ENCODE measurements around the gene GORASP1. TPM values are rescaled to one million over a fixed set of nuclear protein-coding genes. Genes with fewer than 3 reads are reported as not detected.

The GORASP1 gene
- total and polyA plus RNA-seq, 2 experiments from 2014 or later, result 10.3 to 38.3 TPM

- no peak overlapping the region for H3K27ac ChIP-seq (ENCODE audit: low read depth)
- H3K4me1 ChIP-seq (ENCODE audit: insufficient read depth), result no peaks in the 10 kb centered on the region
- no peak overlapping the region for H3K4me3 ChIP-seq
- no peaks in the 10 kb centered on the region for H3K27me3 ChIP-seq (ENCODE audit: insufficient read depth)
- H3K9me2 ChIP-seq (ENCODE audit: insufficient read depth), result no peaks in the 10 kb centered on the region
- peaks cover 32% of the 10 kb centered on the region for H3K36me3 Mint-ChIP-seq (ENCODE audit: low read depth)
- no peak overlapping the region for H2AFZ ChIP-seq
- H3F3A ChIP-seq (replicated peaks; ENCODE audit: low read depth), result no peaks in the 10 kb centered on the region
- H3K79me2 ChIP-seq (replicated peaks; ENCODE audit: insufficient read depth), result no peaks in the 10 kb centered on the region
- H3K9me3 Mint-ChIP-seq, result no peaks in the 10 kb centered on the region
- no peak for DNase-seq (ENCODE audit: low spot score)
- TF ChIP-seq NANOG (IDR thresholded peaks at IDR 0.05; ENCODE audit: borderline replicate concordance), result no peak
- TF ChIP-seq ZNF114 (CRISPR knock-in tag; IDR thresholded peaks at IDR 0.05), result no peak
- TF ChIP-seq CTCF (conservative IDR thresholded peaks at IDR 0.05; ENCODE audit: low read depth in 2 of 2), result no peak
- TF ChIP-seq STAT1 (IDR thresholded peaks at IDR 0.05; ENCODE audit: unreplicated experiment), result no peak
- TF ChIP-seq POLR2AphosphoS5 (IDR thresholded peaks at IDR 0.05; ENCODE audit: low read depth), result no peak
- TF ChIP-seq, protein P1, sequence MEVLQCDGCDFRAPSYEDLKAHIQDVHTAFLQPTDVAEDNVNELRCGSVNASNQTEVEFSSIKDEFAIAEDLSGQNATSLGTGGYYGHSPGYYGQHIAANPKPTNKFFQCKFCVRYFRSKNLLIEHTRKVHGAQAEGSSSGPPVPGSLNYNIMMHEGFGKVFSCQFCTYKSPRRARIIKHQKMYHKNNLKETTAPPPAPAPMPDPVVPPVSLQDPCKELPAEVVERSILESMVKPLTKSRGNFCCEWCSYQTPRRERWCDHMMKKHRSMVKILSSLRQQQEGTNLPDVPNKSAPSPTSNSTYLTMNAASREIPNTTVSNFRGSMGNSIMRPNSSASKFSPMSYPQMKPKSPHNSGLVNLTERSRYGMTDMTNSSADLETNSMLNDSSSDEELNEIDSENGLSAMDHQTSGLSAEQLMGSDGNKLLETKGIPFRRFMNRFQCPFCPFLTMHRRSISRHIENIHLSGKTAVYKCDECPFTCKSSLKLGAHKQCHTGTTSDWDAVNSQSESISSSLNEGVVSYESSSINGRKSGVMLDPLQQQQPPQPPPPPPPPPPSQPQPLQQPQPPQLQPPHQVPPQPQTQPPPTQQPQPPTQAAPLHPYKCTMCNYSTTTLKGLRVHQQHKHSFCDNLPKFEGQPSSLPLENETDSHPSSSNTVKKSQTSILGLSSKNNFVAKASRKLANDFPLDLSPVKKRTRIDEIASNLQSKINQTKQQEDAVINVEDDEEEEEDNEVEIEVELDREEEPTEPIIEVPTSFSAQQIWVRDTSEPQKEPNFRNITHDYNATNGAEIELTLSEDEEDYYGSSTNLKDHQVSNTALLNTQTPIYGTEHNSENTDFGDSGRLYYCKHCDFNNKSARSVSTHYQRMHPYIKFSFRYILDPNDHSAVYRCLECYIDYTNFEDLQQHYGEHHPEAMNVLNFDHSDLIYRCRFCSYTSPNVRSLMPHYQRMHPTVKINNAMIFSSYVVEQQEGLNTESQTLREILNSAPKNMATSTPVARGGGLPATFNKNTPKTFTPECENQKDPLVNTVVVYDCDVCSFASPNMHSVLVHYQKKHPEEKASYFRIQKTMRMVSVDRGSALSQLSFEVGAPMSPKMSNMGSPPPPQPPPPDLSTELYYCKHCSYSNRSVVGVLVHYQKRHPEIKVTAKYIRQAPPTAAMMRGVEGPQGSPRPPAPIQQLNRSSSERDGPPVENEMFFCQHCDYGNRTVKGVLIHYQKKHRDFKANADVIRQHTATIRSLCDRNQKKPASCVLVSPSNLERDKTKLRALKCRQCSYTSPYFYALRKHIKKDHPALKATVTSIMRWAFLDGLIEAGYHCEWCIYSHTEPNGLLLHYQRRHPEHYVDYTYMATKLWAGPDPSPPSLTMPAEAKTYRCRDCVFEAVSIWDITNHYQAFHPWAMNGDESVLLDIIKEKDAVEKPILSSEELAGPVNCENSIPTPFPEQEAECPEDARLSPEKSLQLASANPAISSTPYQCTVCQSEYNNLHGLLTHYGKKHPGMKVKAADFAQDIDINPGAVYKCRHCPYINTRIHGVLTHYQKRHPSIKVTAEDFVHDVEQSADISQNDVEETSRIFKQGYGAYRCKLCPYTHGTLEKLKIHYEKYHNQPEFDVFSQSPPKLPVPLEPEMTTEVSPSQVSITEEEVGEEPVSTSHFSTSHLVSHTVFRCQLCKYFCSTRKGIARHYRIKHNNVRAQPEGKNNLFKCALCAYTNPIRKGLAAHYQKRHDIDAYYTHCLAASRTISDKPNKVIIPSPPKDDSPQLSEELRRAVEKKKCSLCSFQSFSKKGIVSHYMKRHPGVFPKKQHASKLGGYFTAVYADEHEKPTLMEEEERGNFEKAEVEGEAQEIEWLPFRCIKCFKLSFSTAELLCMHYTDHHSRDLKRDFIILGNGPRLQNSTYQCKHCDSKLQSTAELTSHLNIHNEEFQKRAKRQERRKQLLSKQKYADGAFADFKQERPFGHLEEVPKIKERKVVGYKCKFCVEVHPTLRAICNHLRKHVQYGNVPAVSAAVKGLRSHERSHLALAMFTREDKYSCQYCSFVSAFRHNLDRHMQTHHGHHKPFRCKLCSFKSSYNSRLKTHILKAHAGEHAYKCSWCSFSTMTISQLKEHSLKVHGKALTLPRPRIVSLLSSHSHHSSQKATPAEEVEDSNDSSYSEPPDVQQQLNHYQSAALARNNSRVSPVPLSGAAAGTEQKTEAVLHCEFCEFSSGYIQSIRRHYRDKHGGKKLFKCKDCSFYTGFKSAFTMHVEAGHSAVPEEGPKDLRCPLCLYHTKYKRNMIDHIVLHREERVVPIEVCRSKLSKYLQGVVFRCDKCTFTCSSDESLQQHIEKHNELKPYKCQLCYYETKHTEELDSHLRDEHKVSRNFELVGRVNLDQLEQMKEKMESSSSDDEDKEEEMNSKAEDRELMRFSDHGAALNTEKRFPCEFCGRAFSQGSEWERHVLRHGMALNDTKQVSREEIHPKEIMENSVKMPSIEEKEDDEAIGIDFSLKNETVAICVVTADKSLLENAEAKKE (CRISPR knock-in tag; IDR thresholded peaks at IDR 0.05), result no peak
- no peak for TF ChIP-seq JUNB (IDR thresholded peaks at IDR 0.05; ENCODE audit: unreplicated experiment)
- no peak for TF ChIP-seq ZNF331 (CRISPR knock-in tag; IDR thresholded peaks at IDR 0.05; ENCODE audit: low read depth)
- TF ChIP-seq, protein P2, sequence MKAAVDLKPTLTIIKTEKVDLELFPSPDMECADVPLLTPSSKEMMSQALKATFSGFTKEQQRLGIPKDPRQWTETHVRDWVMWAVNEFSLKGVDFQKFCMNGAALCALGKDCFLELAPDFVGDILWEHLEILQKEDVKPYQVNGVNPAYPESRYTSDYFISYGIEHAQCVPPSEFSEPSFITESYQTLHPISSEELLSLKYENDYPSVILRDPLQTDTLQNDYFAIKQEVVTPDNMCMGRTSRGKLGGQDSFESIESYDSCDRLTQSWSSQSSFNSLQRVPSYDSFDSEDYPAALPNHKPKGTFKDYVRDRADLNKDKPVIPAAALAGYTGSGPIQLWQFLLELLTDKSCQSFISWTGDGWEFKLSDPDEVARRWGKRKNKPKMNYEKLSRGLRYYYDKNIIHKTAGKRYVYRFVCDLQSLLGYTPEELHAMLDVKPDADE (IDR thresholded peaks at IDR 0.05), result no peak
- TF ChIP-seq REST (IDR thresholded peaks at IDR 0.05; ENCODE audit: unreplicated experiment), result no peak
- TF ChIP-seq EZH2 (IDR thresholded peaks at IDR 0.05; ENCODE audit: low read depth, unreplicated experiment), result no peak
- no peak for TF ChIP-seq EZH2phosphoT487 (IDR thresholded peaks at IDR 0.05; ENCODE audit: unreplicated experiment)
- TF ChIP-seq CREB1 (CRISPR knock-in tag; IDR thresholded peaks at IDR 0.05; ENCODE audit: low read depth), result no peak
- H3K36me3 ChIP-seq (ENCODE audit: insufficient read depth), result peaks cover 34% of the 10 kb centered on the region
- no peaks in the 10 kb centered on the region for H3K27me3 Mint-ChIP-seq (ENCODE audit: insufficient read depth, low read depth, poor library complexity)
- 0 out of 2 replicates have a peak, but pooled peaks cover 8% of the 10 kb centered on the region for H4K20me1 ChIP-seq (replicated peaks; ENCODE audit: insufficient read depth)
- H3K4me2 ChIP-seq, result no peak overlapping the region
- no peak for ATAC-seq
- no peak overlapping the region for H3K27ac Mint-ChIP-seq
- H3K4me1 Mint-ChIP-seq, result no peaks in the 10 kb centered on the region
- H3K4me3 Mint-ChIP-seq, result no peak overlapping the region
Measured at GRCh38 chr3:39080026-39080425, 27.4 kb downstream of the GORASP1 start.
